G401 (cell line): ENCODE measurements around the gene ZNF333. TPM values are rescaled to one million over a fixed set of nuclear protein-coding genes. Genes with fewer than 3 reads are reported as not detected.
"Not testable (repeated sequence)": the region's sequence is repeated elsewhere in the genome, so short reads cannot be mapped to it uniquely, and the experiment has no call there.

ENCODE experiments used
- DNase-seq: peaks from one replicate; pipeline ENCODE4 v3.0.0-alpha.2; 2015; ENCODE audit warnings: low spot score
- in situ Hi-C: cut with HindIII; loops from 2 replicates; pipeline ENCODE4 v1.10.0; 2016; ENCODE audit warnings: low sequenced_read_pairs, mixed read lengths
- total RNA-seq: library from RNA; depleted of rRNA; stranded (reverse); fragments of >200 nt; shearing (Covaris generic); gene quantifications from 2 replicates; pipeline ENCODE4 v1.2.3, GENCODE V29; 2014

The ZNF333 gene
- total RNA-seq, 1 experiment from 2014 or later: 9.8 TPM

DNA sequence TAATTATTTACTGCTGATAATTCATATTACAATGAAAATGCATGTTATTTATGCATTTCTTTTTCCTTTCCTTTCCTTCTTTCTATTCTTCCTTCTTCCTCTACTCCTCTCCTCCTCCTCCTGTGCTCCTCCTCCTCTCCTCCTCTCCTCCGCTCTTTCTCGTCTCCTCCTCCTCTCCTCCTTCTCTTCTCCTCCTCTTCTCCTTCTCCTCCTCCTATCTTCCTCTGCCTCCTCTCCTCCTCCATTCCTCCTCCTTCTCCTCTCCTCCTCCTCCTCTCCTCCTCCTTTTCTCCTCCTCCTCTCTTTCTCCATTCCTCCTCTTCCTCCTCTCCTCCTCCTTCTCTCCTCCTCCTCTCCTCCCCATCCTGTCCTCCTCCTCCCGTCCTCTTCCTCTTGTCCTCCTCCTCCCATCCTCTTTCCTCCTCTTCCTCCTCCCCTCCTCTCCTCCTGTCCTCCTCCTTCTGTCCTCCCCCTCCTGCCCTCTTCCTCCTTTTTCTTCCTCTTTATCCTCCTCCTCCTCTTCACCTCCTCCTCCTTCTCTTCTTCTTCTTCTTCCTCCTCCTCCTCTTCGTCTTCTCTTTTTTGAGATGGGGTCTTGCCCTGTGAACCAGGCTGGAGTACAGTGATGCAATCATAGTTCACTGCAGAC, 73.8 kb downstream of the ZNF333 start:
- no peak for DNase-seq
- in situ Hi-C loops: no loop called here

DNA sequence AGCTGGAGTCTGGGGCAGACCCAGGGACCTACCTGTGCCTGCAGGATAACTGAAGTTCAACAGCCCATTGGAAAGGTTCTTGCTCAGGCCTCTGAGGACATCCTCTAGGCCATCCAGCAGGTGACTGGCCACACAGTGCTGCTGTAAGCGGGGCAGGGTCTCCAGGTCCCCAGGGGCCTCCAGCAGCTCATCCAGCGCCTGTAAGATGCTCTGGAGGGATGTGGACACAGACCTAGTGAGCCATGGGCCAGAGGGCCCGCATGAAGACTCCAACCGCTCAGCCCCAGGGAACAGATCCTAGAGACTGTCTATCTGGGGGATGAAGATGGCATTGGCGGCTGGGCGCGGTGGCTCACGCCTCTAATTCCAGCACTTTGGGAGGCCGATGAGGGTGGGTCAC, 74.6 kb downstream of the ZNF333 start:
- DNase-seq: no peak
- in situ Hi-C loops: no loop called here

DNA sequence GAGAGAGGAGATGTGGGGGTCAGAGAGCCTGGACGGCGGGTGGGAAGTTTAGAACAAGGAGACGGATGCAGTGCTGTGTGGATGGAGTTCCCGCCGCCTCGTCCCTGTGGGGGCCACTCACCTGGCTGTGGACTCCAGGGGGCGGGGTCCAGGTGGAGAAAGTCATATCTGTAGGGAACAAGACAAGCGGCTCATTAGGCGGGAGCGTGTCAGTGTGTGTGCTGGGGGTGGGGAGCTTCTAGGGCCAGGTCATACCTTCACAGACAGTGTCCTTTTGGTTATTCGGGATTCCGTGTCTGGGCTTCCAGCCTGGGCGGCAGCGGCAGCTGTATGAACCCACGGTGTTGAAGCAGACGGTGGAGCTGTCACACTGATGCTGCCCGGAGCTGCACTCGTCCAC, 75.6 kb downstream of the ZNF333 start:
- DNase-seq, in situ Hi-C loops: not testable (repeated sequence)

DNA sequence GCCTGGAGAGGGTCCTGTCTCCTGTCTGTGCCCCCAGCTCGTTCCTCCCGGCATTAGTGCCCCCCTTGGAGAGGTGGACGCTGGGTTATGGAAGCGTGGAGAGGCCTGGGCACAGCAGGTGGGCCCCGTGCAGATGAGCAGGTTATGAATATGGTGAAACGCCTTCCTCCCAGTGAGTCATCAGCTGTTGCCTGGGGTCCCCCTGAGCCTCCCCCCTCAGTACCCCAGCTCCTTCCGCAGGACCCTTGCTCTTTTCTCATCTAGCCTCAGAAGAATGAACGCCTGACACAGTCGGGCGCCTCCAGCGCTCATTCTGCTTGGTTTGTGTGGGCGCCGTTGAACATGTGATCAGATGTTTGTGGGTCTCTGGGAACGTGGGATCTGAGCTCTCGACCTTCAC, 76.0 kb downstream of the ZNF333 start:
- DNase-seq, in situ Hi-C loops: not testable (repeated sequence)

DNA sequence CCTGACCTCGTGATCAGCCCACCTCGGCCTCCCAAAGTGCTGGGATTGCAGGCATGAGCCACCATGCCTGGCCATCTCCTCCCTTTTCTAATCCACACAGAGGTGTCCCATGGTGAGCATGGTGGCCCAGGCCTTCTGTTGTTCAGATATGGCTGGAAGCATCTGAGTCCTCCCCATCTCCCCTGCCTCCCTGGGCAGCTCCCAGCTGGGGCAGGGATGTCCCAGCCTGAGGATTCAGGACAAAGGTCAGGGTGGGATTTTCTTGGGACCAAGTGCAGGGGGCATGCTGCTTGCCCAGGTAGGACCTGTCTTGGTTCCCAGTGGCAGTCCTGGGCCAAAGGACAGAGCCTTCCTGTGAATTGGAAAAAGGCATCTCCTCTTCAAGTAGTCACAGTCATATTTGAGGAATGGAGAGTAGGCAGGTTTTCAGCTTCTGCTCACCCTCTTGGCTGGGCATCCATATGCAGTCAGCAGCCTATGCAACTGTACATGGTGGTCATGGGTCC, 77.7 kb downstream of the ZNF333 start:
- in situ Hi-C loops: no loop called here
- DNase-seq: no peak

DNA sequence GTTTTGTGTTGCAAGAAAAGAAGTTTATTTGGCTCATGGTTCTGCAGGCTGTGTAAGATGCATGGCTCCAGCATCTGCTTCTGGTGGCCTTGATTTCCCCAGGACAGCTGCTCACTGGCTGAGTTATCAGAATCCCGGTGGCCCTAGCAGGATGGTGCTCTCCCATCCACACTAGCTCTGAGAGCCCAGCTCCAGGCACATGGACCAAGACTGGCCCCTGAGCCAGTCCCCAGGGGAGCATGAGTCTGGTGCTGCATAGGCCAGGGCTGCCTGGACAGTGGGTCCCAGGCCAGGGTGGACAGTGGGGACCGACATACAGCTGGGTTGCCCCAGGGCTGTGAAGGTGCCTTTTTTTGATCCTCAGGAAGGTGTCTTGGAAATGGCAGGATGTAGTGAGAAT, 78.2 kb downstream of the ZNF333 start:
- no peak for DNase-seq
- in situ Hi-C loops: no loop called here

DNA sequence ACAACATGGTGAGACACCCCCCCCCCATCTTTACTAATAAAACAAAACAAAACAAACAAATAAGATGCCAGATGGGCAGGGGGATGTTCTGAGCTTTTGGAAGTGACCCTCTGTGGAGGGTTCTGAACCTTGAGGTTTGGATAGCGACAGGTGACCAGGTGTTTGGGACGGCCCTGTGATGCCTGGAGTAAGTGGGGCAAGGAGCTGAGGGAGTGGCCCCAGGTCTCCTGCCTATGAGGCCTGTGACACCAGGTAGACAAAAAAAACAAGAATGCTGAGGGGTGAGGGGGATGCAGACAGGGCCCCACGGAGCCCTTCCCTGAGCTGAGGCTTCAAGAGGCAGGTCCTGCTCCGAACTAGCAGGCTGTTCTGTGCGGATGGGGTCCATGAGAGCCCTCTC, 79.4 kb downstream of the ZNF333 start:
- in situ Hi-C loops: no loop called here
- no peak for DNase-seq

DNA sequence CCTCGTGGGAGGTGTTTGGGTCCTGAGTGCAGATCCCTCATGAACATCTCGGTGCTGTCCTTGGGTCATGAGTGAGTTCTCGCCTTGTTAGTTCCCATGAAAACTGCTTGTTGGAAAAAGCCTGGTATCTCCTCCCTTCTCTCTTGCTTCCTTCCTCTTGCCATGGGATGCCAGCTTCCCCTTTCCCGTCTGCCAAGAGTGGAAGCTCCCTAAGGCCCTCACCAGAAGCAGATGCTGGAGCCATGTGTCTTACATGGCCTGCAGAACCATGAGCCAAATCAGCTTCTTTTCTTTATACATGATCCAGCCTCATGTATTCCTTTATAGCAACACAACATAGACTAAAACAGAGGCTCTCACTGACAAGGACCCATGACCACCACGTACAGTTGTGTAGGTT, 80.3 kb downstream of the ZNF333 start:
- DNase-seq: no peak
- in situ Hi-C loops: no loop called here

DNA sequence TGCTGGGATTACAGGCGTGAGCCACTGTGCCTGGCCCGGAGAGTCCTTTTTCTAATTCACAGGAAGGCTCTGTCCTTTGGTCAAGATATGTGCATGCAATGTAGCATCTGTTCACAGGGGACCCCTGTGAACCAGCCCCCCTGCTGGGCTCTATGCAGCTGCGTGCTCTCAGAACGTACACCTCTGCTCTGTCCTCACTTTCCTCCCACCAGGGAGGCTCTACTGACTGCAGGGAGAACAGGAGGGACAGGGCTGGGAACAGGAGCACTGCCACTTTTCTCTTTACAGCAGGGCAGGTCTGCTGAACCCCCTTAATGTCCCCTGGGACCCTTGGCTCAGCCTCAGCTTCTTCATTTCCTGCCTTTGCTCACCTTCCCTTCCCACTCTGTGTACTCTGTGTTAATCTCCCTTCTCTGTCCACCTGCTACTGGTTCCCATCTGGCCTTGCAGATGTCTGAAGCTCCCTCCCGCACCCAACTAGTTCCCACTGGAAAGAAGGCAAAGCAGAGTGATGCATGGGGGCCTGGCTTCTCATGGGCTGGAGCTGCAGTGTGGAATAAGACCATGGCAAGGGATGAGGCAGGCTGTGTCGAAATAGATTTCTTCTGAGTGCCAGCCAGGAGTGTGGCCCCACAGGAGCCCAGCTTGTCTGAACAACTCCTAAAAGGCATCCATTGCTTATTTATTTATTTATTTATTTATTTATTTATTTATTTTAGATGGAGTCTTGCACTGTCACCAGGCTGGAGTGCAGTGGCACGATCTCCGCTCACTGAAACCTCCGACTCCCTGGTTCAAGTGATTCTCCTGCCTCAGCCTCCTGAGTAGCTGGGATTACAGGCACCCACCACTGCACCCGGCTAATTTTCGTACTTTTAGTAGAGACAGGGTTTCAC, 81.3 kb downstream of the ZNF333 start:
- in situ Hi-C loops: no loop called here

DNA sequence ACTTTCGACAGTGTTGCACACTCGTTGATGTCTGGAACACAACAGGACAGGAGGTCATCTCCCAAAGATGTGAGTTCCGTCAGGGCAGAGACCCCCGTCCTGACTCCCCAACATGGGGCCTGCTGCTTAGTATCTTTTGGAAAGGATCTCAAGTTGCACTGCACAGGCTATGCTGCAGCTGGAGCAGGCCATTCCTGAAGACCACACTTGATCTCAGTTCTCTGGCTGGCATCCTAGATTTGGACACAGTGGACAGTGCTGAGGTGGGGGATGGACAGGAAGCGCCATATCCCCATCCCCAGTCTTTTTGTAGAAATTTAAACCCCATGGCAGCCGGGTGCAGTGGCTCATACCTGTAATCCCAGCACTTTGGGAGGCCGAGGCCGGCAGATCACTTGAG, 82.6 kb downstream of the ZNF333 start:
- DNase-seq: no peak
- in situ Hi-C loops: no loop called here

More for the DNA sequence above, 81.3 kb downstream of the ZNF333 start:
- DNase-seq: no peak

DNA sequence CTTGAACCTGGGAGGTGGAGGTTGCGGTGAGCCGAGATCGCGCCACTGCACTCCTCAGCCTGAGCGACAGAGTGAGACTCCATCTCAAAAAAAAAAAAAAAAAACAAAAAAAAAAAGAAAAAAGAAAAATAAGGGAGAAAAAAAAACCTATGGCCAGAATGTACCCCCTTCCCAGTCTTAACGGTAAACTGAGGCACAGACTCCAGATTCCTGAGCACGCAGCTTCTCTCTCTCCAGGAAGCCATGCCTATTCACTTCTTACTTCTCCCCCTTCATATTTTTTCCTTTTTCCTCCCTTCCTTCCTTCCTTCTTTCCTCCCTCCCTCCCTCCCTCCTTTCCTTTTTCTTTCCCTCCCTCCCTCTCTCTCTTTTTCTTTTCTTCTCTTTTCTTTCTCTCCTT, 83.1 kb downstream of the ZNF333 start:
- in situ Hi-C loops: no loop called here
- no peak for DNase-seq

DNA sequence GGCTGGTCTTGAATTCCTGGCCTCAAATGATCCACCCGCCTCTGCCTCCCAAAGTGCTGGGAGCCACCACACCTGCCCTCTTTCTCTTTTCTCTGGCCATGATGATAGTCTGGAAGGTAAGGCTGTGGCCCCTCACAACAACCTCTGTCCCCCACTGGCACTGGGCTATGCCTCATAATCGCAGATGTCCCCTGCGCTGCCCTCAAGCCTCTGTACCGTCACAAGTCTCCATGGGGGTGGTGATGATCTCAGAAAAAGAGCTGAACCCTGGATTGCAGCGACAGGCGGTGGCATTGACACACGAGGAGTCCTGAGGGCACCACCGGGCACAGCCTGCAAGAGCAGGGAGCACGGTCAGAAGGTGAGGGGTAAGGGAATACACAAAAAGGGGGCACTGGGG, 83.9 kb downstream of the ZNF333 start:
- DNase-seq, in situ Hi-C loops: not testable (repeated sequence)

DNA sequence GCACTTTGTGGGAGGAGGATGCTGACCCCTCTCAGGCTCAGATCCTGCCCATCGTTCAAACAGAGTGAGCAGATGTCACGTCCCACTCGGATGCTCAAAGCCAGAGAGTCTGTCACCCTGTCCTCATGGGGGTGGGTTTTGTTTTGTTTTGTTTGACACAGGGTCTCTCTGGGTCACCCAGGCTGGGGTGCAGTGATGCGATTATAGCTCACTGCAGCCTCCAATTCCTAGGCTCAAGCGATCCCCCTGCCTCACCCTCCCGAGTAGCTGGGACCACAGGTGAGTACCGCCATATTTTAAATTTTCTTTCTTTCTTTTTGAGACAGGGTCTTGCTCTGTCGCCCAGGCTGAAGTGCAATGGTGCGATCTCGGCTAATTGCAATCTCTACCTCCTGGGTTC, 84.5 kb downstream of the ZNF333 start:
- DNase-seq: no peak
- in situ Hi-C loops: no loop called here

DNA sequence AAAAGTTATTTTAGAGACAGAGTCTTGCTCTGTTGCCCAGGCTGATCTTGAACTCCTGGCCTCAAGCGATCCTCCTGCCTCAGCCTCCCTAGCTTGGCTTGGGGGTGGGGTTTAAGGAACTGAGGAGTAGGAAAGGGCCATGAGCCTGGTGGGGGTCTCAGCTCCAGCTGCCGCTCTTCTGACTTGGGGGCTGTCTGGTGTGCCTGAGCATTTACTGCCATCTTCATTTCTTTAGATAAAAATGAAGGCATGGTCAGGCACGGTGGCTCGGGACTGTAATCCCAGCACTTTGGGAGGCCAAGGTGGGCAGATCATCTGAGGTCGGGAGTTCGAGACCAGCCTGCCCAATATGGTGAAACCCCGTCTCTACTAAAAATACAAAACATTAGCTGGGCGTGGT, 85.5 kb downstream of the ZNF333 start:
- in situ Hi-C loops: not testable (repeated sequence)

DNA sequence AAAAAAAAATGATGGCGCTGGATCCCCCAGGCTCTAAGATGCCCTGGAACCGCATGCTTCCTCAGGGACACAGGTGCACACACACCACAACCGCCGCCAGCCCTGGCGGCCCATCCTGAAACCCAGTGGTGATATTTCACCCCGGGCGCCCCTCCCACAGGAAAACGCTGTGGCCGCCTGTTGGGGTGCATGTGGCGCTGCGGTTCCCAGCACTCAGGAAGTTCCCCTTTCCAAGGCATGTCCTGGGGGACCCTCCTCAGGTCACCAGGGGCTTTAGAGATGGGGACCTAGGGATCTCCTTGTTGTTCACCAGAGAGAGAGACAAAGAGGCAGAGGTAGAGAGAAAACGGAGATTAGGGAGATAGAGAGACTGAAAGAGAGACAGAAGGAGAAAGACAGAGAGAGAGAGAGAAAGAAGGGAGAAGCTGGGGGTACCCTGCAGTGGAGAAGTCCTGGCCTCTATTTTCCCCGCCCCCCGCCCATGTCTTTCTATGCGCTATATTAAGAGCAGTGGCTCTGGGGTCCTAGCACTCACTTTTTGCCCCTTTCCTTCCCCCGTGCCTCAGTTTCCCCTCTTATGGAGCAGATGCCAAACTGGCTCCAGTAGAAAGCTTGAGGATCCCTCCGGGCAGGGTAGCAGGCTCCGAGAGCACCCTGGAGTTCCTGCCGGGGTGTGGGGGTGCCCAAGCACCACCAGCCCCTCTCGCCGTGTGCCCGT, 86.2 kb downstream of the ZNF333 start:
- DNase-seq: no peak
- in situ Hi-C loops: no loop called here

More for the DNA sequence above, 85.5 kb downstream of the ZNF333 start:
- not testable (repeated sequence) for DNase-seq

DNA sequence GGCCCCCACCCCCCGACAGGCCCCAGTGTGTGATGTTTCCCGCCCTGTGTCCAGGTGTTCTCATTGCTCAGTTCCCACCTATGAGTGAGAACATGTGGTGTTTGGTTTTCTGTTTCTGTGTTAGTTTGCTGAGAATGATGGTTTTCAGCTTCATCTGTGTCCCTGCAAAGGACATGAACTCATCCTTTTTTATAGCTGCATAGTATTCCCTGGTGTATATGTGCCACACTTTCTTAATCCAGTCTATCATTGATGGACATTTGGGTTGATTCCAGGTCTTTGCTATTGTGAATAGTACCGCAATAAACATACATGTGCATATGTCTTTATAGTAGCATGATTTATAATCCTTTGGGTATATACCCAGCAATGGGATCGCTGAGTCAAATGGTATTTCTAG, 87.8 kb downstream of the ZNF333 start:
- DNase-seq, in situ Hi-C loops: not testable (repeated sequence)

DNA sequence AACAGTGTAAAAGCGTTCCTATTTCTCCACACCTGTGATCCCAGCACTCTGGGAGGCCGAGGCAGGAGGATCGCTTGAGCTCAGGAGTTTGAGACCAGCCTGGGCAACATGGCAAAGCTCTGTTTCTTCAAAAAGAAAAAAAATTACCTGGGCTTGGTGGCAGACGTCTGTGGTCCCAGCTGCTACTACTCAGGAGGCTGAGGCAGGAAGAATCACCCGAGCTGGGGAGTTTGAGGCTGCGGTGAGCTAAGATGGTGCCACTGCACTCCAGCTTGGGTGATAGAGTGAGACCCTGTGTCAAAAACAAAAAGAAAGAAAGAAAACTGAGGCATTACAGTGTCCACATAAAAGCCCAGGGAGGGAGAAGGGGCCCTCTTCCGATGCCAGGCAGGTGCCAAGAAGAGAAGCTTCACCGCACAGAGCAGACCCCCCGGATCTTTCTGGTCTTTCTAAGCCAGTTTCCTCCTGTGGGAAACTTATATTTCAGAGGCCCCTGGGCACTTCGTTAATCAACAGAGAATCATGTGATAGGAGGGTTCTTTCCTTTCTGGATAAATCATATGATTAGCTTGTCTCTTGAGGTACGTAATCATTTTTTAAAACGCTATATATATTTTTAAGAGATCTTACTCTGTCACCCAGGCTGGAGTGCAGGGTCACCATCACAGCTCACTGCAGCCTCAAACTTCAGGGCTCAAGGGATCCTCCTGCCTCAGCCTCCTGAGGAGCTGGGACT, 88.4 kb downstream of the ZNF333 start, which contains the start of gene ADGRE2:
TSS of gene ADGRE2 (minus strand) at position 451 of the 736 bp plus-strand sequence. CDS start 1,804 bp downstream, outside the sequence.
- DNase-seq, in situ Hi-C loops: not testable (repeated sequence)

DNA sequence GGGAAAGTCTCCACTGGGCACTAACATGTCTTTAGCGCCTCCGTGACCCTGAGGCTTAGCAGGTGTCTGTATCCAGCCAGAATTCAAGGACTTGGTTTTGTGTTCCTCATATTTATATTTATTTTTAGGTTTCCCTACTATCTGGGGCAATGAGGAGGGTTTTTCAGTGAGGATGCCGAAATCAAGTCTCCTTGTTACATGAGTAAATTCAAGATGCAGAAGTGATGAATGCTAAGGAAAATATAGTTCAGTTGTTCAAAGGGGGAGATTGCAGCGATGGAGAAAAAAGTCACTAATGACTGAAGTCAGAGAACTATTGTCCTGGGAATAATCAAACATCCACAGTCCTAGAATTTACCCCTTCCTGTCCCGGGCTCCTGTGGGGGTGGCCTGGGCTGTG, 89.3 kb downstream of the ZNF333 start:
- in situ Hi-C loops: no loop called here
- no peak for DNase-seq
